ENCODE measurements around the gene AIG1. TPM values are rescaled to one million over a fixed set of nuclear protein-coding genes. Genes with fewer than 3 reads are reported as not detected.
"Not testable (repeated sequence)": the region's sequence is repeated elsewhere in the genome, so short reads cannot be mapped to it uniquely, and the experiment has no call there.

Gene AIG1
- total RNA-seq, 1 donor from 2014 or later, result 17.5 TPM

DNA sequence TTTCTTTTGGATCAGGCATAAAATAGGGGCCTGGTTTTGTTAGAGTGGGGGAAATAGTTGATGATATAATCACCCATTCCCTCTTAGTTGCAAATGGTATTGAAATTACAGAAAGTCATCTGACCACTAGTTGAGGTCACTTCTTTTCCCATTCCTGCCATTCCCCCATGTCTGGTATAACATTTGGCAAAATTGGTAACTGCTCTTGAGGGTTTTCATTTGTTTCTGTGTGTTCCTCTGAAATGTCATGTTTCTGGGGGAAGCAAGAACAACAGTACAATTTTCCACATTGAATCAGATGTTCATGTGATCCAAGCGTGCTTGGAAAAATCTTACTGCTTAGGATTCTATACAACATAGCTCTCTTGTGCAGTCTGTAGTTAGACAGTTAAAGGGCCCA, 7.3 kb downstream of the AIG1 start:
- H3K27ac Mint-ChIP-seq (ENCODE audit: unreplicated experiment), result no peak overlapping the region
- peaks cover 2% of the 10 kb centered on the region for H3K27me3 Mint-ChIP-seq (ENCODE audit: unreplicated experiment)
- DNase-seq (ENCODE audit: low spot score), result no peak
- H3K4me1 Mint-ChIP-seq (ENCODE audit: unreplicated experiment), result no peaks in the 10 kb centered on the region
- no peaks in the 10 kb centered on the region for H3K36me3 Mint-ChIP-seq (ENCODE audit: low read depth, unreplicated experiment)
- H3K4me3 Mint-ChIP-seq (ENCODE audit: unreplicated experiment), result no peak overlapping the region
- H3K9me3 Mint-ChIP-seq (ENCODE audit: unreplicated experiment), result no peaks in the 10 kb centered on the region
- TF ChIP-seq, protein P1, sequence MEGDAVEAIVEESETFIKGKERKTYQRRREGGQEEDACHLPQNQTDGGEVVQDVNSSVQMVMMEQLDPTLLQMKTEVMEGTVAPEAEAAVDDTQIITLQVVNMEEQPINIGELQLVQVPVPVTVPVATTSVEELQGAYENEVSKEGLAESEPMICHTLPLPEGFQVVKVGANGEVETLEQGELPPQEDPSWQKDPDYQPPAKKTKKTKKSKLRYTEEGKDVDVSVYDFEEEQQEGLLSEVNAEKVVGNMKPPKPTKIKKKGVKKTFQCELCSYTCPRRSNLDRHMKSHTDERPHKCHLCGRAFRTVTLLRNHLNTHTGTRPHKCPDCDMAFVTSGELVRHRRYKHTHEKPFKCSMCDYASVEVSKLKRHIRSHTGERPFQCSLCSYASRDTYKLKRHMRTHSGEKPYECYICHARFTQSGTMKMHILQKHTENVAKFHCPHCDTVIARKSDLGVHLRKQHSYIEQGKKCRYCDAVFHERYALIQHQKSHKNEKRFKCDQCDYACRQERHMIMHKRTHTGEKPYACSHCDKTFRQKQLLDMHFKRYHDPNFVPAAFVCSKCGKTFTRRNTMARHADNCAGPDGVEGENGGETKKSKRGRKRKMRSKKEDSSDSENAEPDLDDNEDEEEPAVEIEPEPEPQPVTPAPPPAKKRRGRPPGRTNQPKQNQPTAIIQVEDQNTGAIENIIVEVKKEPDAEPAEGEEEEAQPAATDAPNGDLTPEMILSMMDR (IDR thresholded peaks at IDR 0.05; ENCODE audit: unreplicated experiment), result no peak

DNA sequence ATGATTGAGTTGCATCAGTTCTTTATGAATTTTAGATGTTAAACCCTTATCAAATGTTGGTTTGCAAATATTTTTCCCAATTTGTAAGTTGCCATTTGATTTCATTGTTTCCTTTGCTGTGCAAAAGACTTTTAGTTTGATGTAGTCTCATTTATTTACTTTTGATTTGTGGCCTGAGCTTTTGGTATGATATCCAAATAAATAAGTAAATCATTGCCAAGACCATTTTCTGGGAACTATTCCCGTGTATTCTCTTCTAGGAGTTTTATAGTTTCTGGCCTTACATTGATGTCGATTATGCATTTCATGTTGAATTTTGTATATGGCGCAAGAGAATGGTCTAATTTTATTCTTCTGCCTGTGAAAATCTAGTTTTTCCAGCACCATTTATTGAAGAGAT, 13.4 kb downstream of the AIG1 start:
- Mint-ChIP-seq H3K27me3 (ENCODE audit: unreplicated experiment) (no peaks in the 10 kb centered on the region), H3K27ac (ENCODE audit: unreplicated experiment) (no peak overlapping the region), H3K36me3 (ENCODE audit: low read depth, unreplicated experiment) (no peaks in the 10 kb centered on the region), H3K4me3 (ENCODE audit: unreplicated experiment) (no peak overlapping the region), H3K9me3 (ENCODE audit: unreplicated experiment) (no peaks in the 10 kb centered on the region), H3K4me1 (ENCODE audit: unreplicated experiment) (peaks cover 8% of the 10 kb centered on the region)
- DNase-seq (ENCODE audit: low spot score), result no peak
- TF ChIP-seq, protein P1 (IDR thresholded peaks at IDR 0.05; ENCODE audit: unreplicated experiment), result no peak

DNA sequence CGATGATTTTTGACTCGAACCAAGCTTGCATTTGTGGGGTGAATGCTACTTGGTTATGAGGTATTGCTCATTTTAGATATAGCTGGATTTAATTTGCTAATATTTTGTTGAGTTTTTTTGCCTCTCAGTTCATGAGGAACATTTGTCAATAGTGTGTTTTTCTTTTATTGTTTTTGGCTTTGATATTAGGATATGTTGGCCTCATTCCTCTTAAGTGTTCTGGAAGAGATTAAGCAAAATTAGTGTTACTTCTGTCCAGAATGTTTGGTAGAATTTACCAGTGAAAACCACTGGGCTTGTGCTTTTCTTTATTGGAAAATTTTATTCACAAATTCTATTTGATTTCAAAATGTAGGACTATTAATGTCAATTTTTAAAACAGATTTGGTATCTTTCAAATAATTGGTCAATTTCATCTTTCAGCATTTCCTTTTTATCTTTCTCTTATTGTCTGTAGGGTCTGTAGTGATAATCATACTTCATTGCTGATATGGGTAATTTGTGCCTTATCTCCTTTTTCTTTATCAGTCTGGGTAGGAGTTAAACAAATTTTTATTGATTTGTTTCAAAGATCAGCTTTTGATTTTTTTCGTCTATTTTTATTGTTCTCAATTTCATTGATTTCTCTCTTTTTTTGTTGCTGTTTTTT, 14.1 kb downstream of the AIG1 start:
- no peaks in the 10 kb centered on the region for H3K36me3 Mint-ChIP-seq (ENCODE audit: low read depth, unreplicated experiment)
- TF ChIP-seq, protein P1 (IDR thresholded peaks at IDR 0.05; ENCODE audit: unreplicated experiment), result no peak
- no peaks in the 10 kb centered on the region for H3K27me3 Mint-ChIP-seq (ENCODE audit: unreplicated experiment)
- no peak for DNase-seq (ENCODE audit: low spot score)
- no peaks in the 10 kb centered on the region for H3K9me3 Mint-ChIP-seq (ENCODE audit: unreplicated experiment)
- no peak overlapping the region for H3K27ac Mint-ChIP-seq (ENCODE audit: unreplicated experiment)
- no peak overlapping the region for H3K4me3 Mint-ChIP-seq (ENCODE audit: unreplicated experiment)
- peaks cover 10% of the 10 kb centered on the region for H3K4me1 Mint-ChIP-seq (ENCODE audit: unreplicated experiment)

DNA sequence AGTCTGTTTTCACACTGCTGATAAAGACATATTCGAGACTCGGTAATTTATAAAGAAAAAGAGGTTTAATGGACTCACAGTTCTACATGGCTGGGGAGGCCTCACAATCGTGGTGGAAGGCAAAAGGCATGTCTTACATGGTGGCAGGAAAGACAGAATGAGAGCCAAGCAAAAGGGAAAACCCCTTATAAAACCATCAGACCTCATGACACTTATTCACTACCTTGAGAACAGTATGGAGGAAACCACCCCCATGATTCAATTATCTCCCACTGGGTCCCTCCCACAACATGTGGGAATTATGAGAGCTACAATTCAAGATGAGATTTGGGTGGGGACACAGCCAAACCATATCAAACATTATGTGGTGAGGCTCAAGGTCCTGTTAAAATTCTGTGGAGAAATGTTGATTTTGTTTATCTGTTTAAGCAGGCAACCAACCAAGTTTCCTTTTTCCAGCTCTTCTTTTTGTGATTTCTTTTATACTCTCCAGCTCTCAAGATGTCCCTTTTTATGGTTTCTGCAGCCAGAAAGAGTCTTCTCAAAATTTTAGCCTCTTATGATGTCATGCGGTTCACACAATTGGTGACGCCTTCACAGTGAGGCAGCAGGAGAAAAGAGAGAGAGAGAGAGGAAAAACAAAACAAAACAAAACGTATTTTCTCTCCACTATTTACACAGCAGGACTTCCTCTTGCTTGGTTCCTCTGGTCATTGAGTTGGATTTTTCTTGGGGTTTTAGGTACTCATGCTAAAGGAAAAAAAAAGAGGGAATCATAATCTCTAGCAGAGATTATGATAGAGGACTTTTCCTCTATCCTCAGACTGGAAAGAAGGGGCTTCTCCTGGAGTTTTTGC, 18.0 kb downstream of the AIG1 start:
- Mint-ChIP-seq H3K4me3 (ENCODE audit: unreplicated experiment) (no peak overlapping the region), H3K4me1 (ENCODE audit: unreplicated experiment) (peaks cover 10% of the 10 kb centered on the region), H3K27me3 (ENCODE audit: unreplicated experiment) (peaks cover 3% of the 10 kb centered on the region), H3K27ac (ENCODE audit: unreplicated experiment) (peak overlapping the region; percentile 11), H3K9me3 (ENCODE audit: unreplicated experiment) (no peaks in the 10 kb centered on the region), H3K36me3 (ENCODE audit: low read depth, unreplicated experiment) (peaks cover 5% of the 10 kb centered on the region)
- TF ChIP-seq, protein P1 (IDR thresholded peaks at IDR 0.05; ENCODE audit: unreplicated experiment), result no peak
- DNase-seq (ENCODE audit: low spot score), result no peak

DNA sequence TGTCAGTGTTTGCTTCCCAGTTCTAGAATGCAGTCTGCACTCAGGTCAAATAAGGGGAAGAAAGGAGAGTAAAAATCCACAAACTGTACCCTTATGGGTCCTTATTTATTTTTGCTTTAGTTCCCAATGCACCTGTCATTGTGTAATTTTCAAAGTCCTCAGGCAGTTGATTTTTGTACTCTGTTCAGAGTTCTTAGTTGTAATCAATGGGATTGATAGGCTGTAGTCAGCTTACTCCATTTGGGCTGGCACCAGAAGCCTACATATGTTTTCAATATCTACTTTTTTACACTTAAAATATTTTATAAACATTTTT, 18.6 kb downstream of the AIG1 start:
- no peak for DNase-seq (ENCODE audit: low spot score)
- H3K9me3 Mint-ChIP-seq (ENCODE audit: unreplicated experiment), result no peaks in the 10 kb centered on the region
- peaks cover 5% of the 10 kb centered on the region for H3K36me3 Mint-ChIP-seq (ENCODE audit: low read depth, unreplicated experiment)
- peaks cover 3% of the 10 kb centered on the region for H3K27me3 Mint-ChIP-seq (ENCODE audit: unreplicated experiment)
- H3K4me1 Mint-ChIP-seq (ENCODE audit: unreplicated experiment), result peaks cover 10% of the 10 kb centered on the region
- TF ChIP-seq, protein P1 (IDR thresholded peaks at IDR 0.05; ENCODE audit: unreplicated experiment), result no peak
- no peak overlapping the region for H3K27ac Mint-ChIP-seq (ENCODE audit: unreplicated experiment)
- no peak overlapping the region for H3K4me3 Mint-ChIP-seq (ENCODE audit: unreplicated experiment)

DNA sequence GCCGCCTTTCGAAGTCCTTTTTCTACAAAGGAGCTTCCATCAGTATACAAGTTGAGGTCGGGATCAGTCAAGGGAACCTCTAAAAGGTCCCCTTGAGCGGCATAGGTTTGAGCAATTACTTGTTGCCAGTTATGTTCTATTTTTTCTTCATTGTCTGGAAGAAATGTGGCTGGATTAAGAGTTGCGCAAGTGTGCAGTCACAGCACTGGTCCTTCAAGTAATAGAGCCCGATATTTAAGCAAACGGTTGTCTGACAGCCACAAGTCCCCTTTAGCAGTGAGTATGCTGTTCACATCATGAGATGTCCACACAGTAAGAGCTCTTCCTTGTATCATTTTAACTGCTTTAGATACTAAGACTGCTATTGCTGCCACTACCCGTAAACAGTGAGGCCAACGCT, 21.6 kb downstream of the AIG1 start:
- not testable (repeated sequence) for H3K27me3 Mint-ChIP-seq (ENCODE audit: unreplicated experiment); DNase-seq (ENCODE audit: low spot score); H3K4me3 Mint-ChIP-seq (ENCODE audit: unreplicated experiment); H3K9me3 Mint-ChIP-seq (ENCODE audit: unreplicated experiment); H3K36me3 Mint-ChIP-seq (ENCODE audit: low read depth, unreplicated experiment); H3K27ac Mint-ChIP-seq (ENCODE audit: unreplicated experiment)
- peaks cover 14% of the 10 kb centered on the region for H3K4me1 Mint-ChIP-seq (ENCODE audit: unreplicated experiment)

DNA sequence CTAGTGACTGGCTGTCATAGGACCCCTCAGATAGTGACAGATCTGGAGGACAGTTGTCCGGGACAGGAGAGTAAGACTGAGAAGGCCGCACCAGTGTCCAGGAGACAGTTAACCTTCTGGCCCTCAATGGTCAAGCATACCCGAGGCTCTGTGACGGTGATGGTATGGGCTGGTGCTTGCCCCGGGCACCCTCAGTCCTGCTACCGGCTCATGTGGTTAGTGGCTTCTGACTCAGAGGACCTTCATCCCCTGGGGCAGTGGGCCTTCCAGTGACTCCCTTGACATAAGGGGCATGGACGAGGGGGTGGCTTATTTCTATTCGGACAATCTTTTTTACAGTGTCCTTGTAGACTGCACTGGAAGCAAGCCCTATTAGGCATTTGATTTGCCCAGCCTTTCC, 23.3 kb downstream of the AIG1 start:
- not testable (repeated sequence) for H3K27me3 Mint-ChIP-seq (ENCODE audit: unreplicated experiment); H3K36me3 Mint-ChIP-seq (ENCODE audit: low read depth, unreplicated experiment); H3K4me3 Mint-ChIP-seq (ENCODE audit: unreplicated experiment); H3K4me1 Mint-ChIP-seq (ENCODE audit: unreplicated experiment); H3K27ac Mint-ChIP-seq (ENCODE audit: unreplicated experiment); DNase-seq (ENCODE audit: low spot score); H3K9me3 Mint-ChIP-seq (ENCODE audit: unreplicated experiment)

Measured in endothelial cell (in vitro differentiated cells).